Osteoblast (primary cell): ENCODE data around the gene GSK3A. TPM values are rescaled to one million over a fixed set of nuclear protein-coding genes. Genes with fewer than 3 reads are reported as not detected.
A peak's percentile ranks its signal among the peaks of the same experiment; 100 is the strongest.

Experiments used
- DNase-seq: peaks from one replicate; pipeline ENCODE4 v3.0.0; 2011; ENCODE audit warnings: low spot score, mixed read lengths; ENCODE audit not compliant: insufficient read length; ENCODE audit errors: missing footprints
- H2AFZ ChIP-seq: 2 replicates; pipeline ENCODE4 v1.6.0; 2011; ENCODE audit warnings: mild to moderate bottlenecking, low read length
- H3K27ac ChIP-seq: 2 replicates; pipeline ENCODE4 v1.5.1; 2011; ENCODE audit warnings: mild to moderate bottlenecking, low read depth, low read length, moderate library complexity
- H3K27me3 ChIP-seq: 2 replicates; pipeline ENCODE4 v1.6.0; 2012; ENCODE audit warnings: mild to moderate bottlenecking, control low read depth, inconsistent platforms, low read length, moderate library complexity; ENCODE audit not compliant: insufficient read depth
- H3K36me3 ChIP-seq: 2 replicates; pipeline ENCODE4 v1.5.1; 2011; ENCODE audit warnings: mild to moderate bottlenecking, low read length, control low read depth, moderate library complexity; ENCODE audit not compliant: insufficient read depth
- H3K4me1 ChIP-seq: 2 replicates; pipeline ENCODE4 v1.5.1; 2011; ENCODE audit warnings: mild to moderate bottlenecking, low read length, control low read depth, moderate library complexity; ENCODE audit not compliant: insufficient read depth
- H3K4me2 ChIP-seq: 2 replicates; pipeline ENCODE4 v1.6.0; 2011; ENCODE audit warnings: mild to moderate bottlenecking, low read length; ENCODE audit not compliant: insufficient read depth
- H3K4me3 ChIP-seq: fragments of 200-600 bp; sonication (generic); 3 replicates; pipeline ENCODE4 v1.5.1; 2012; ENCODE audit warnings: mild to moderate bottlenecking, low read length, inconsistent platforms; ENCODE audit not compliant: insufficient read depth
- H3K79me2 ChIP-seq: 2 replicates; pipeline ENCODE4 v1.6.0; 2012; ENCODE audit warnings: mild to moderate bottlenecking, low read length, control low read depth, inconsistent platforms; ENCODE audit not compliant: insufficient read depth
- H3K9me3 ChIP-seq: 2 replicates; pipeline ENCODE4 v1.5.1; 2011; ENCODE audit warnings: low read depth, low read length, control low read depth
- H4K20me1 ChIP-seq: 2 replicates; pipeline ENCODE4 v1.6.0; 2012; ENCODE audit warnings: mild to moderate bottlenecking, low read length, control low read depth; ENCODE audit not compliant: insufficient read depth
- CTCF ChIP-seq: IDR thresholded peaks from 2 replicates; pipeline ENCODE4 v1.5.1; 2011; ENCODE audit warnings: mild to moderate bottlenecking, low read depth, low read length, moderate library complexity; ENCODE audit errors: extremely low read depth
- total RNA-seq: library from RNA; depleted of rRNA; stranded (reverse); fragments of >200 nt; gene quantifications from 2 replicates; pipeline ENCODE4 v1.2.3, GENCODE V29; 2012

Gene GSK3A
- total RNA-seq, 1 donor, result 18.1 TPM

- Histone ChIP-seq H3K4me2 (peak overlapping the region; percentile 97), H2AFZ (no peak overlapping the region), H4K20me1 (peaks cover 29% of the 10 kb centered on the region), H3K4me1 (peaks cover 51% of the 10 kb centered on the region), H3K4me3 (peak overlapping the region; percentile 57), H3K36me3 (peaks cover 19% of the 10 kb centered on the region), H3K79me2 (peaks cover 75% of the 10 kb centered on the region), H3K9me3 (no peaks in the 10 kb centered on the region), H3K27me3 (no peaks in the 10 kb centered on the region), H3K27ac (peak overlapping the region; percentile 93)
- TF ChIP-seq CTCF, result no peak
- DNase-seq, result peak; percentile 97
Measured at GRCh38 chr19:42250666-42251531, 8.5 kb upstream of the GSK3A start.

DNA sequence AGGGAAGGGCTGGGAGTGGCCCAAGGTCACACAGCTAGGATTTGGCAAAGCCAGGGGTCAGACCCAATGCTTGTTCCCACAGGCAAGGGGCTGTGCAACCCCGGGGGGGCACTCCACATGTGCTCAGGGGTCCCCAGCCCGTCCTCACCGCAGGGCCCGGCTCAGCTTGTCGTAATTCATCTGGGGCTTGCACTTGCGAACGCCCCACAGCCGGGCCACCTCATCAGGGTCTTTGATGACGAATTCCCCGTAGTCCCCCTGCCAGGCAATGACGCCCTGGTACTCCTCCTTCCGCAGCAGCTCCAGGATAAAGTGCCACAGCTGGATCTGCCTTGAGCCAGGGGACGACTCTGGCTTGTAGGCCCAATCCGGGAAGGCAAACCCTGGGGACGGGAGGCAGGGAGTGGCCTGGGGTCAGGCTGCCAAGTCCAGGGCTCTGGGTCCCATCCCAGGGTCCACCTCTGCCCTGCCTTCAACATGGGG, 7.8 kb upstream of the GSK3A start:
- H3K79me2 ChIP-seq, result peaks cover 75% of the 10 kb centered on the region
- no peak for TF ChIP-seq CTCF
- H3K27ac ChIP-seq, result peak overlapping the region; percentile 73
- DNase-seq, result no peak
- peaks cover 29% of the 10 kb centered on the region for H4K20me1 ChIP-seq
- H3K9me3 ChIP-seq, result no peaks in the 10 kb centered on the region
- peak overlapping the region; percentile 57 for H3K4me3 ChIP-seq
- H3K27me3 ChIP-seq, result no peaks in the 10 kb centered on the region
- no peak overlapping the region for H2AFZ ChIP-seq
- peaks cover 19% of the 10 kb centered on the region for H3K36me3 ChIP-seq
- peak overlapping the region; percentile 68 for H3K4me2 ChIP-seq
- peaks cover 49% of the 10 kb centered on the region for H3K4me1 ChIP-seq

- H3K79me2 ChIP-seq, result peaks cover 73% of the 10 kb centered on the region
Measured at GRCh38 chr19:42249769-42250168, 7.4 kb upstream of the GSK3A start.

More at GRCh38 chr19:42249769-42250168, 7.4 kb upstream of the GSK3A start:
- H3K36me3 ChIP-seq, result peaks cover 19% of the 10 kb centered on the region
- H3K4me1 ChIP-seq, result peaks cover 53% of the 10 kb centered on the region
- DNase-seq, result peak; percentile 82
- H4K20me1 ChIP-seq, result peaks cover 29% of the 10 kb centered on the region
- no peaks in the 10 kb centered on the region for H3K27me3 ChIP-seq
- no peak overlapping the region for H3K4me2 ChIP-seq
- no peaks in the 10 kb centered on the region for H3K9me3 ChIP-seq
- TF ChIP-seq CTCF, result no peak
- no peak overlapping the region for H3K4me3 ChIP-seq
- peak overlapping the region; percentile 73 for H3K27ac ChIP-seq
- no peak overlapping the region for H2AFZ ChIP-seq
